Mucosa of stomach (tissue), 1 donor: ENCODE data around the gene MAK.
"Not testable (repeated sequence)": the region's sequence is repeated elsewhere in the genome, so short reads cannot be mapped to it uniquely, and the experiment has no call there.

Experiments
- H3K27me3 ChIP-seq: one replicate; pipeline ENCODE4 v1.7.0; 2013; ENCODE audit warnings: mild to moderate bottlenecking, low read length; ENCODE audit not compliant: control insufficient read depth, insufficient read depth
- H3K36me3 ChIP-seq: one replicate; pipeline ENCODE4 v1.7.0; 2013; ENCODE audit warnings: low read length; ENCODE audit not compliant: control insufficient read depth, insufficient read depth
- H3K4me1 ChIP-seq: one replicate; pipeline ENCODE4 v1.7.0; 2013; ENCODE audit warnings: mild to moderate bottlenecking, low read length; ENCODE audit not compliant: control insufficient read depth, insufficient read depth
- H3K4me3 ChIP-seq: one replicate; pipeline ENCODE4 v1.7.0; 2013; ENCODE audit warnings: low read length
- H3K9ac ChIP-seq: one replicate; pipeline ENCODE4 v1.7.0; 2013; ENCODE audit warnings: mild to moderate bottlenecking, low read length, moderate library complexity
- H3K9me3 ChIP-seq: one replicate; pipeline ENCODE4 v1.7.0; 2013; ENCODE audit warnings: mild to moderate bottlenecking, low read length, moderate library complexity; ENCODE audit not compliant: control insufficient read depth
- donor health status: Pancreatic carcinoma.

MAK gene

DNA sequence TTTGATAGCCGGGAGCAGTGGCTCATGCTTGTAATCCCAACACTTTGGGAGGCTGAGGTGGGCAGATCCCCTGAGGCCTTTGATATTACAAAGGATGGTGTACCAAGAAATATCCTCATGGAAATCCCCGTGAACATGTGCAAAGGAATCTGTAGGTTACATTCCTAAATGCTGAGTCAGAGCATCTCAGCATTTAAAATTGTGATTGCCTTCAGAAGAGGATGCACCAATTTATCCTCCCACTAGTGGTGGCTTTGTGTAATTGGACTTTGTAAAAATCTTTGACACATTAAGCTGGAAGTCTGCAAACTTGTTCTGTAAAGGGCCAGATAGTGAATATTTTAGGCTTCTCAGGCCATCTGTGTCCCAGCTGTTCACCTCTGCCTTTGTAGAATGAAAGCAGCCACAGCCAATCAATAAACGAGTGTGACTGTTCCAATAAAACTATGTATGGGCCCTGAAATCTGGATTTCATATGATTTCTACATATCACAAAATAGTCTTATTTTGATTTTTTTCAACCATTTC is 79.0 kb downstream of the MAK start:
- Histone ChIP-seq H3K27me3 (no peaks in the 10 kb centered on the region), H3K9me3 (no peaks in the 10 kb centered on the region), H3K36me3 (no peaks in the 10 kb centered on the region), H3K4me1 (no peaks in the 10 kb centered on the region), H3K4me3 (no peak overlapping the region), H3K9ac (no peak overlapping the region)

DNA sequence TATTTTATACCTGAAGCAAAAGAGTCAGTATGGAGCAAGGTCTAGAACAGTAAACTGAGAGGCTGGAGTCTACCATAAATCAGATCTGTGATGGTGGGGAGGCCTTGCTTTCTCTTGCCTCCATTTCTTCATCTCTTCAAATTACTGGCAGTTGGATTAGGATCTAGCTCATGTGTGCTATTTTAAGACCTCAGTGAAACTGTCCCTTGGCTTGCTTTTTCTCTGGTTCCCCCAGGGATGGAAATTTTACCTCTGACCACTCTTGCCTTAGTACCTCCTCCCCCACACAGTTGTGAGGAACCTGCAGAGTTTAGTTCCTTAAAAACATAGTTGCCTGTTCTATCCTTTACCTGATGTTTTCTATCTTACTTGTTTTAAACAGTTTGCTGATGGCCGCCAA is 82.3 kb downstream of the MAK start:
- H3K9me3 ChIP-seq: no peaks in the 10 kb centered on the region
- no peaks in the 10 kb centered on the region for H3K36me3 ChIP-seq

GRCh38 chr6:10751757-10752156 is 86.6 kb downstream of the MAK start:
- not testable (repeated sequence) for H3K9ac ChIP-seq, H3K9me3 ChIP-seq, H3K27me3 ChIP-seq, H3K36me3 ChIP-seq, H3K4me3 ChIP-seq
- H3K4me1 ChIP-seq: peaks cover 22% of the 10 kb centered on the region

More for the DNA sequence above, 82.3 kb downstream of the MAK start:
- Histone ChIP-seq H3K9ac (no peak overlapping the region), H3K4me1 (no peaks in the 10 kb centered on the region), H3K4me3 (no peak overlapping the region), H3K27me3 (no peaks in the 10 kb centered on the region)

DNA sequence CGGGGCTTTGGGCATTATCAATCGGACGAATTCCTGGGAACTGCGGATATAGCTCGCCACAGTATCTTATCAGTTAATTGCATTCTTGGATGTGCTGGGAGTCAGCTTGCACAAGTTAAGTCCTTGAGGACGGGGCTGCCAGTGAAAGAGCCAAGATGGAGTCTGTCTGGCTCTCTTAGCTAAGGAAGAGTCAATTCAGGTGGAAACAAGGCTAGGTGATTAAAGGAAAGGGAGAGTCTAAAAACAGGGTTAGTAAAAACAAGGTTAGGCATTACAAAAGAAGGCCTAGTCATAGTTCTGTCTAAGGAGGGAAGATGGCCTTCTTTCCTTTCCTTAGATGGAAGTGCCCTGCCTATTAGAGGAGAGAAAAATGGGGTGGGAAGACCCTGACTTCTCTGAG is 87.8 kb downstream of the MAK start:
- H3K27me3 ChIP-seq, H3K9me3 ChIP-seq, H3K9ac ChIP-seq, H3K4me3 ChIP-seq, H3K36me3 ChIP-seq: not testable (repeated sequence)
- peaks cover 24% of the 10 kb centered on the region for H3K4me1 ChIP-seq

- no peak overlapping the region for H3K9ac ChIP-seq
- H3K36me3 ChIP-seq: no peaks in the 10 kb centered on the region
- H3K27me3 ChIP-seq: no peaks in the 10 kb centered on the region
- H3K9me3 ChIP-seq: no peaks in the 10 kb centered on the region
- H3K4me1 ChIP-seq: peaks cover 24% of the 10 kb centered on the region
- H3K4me3 ChIP-seq: no peak overlapping the region
Measured at GRCh38 chr6:10749734-10750133, 88.6 kb downstream of the MAK start.

DNA sequence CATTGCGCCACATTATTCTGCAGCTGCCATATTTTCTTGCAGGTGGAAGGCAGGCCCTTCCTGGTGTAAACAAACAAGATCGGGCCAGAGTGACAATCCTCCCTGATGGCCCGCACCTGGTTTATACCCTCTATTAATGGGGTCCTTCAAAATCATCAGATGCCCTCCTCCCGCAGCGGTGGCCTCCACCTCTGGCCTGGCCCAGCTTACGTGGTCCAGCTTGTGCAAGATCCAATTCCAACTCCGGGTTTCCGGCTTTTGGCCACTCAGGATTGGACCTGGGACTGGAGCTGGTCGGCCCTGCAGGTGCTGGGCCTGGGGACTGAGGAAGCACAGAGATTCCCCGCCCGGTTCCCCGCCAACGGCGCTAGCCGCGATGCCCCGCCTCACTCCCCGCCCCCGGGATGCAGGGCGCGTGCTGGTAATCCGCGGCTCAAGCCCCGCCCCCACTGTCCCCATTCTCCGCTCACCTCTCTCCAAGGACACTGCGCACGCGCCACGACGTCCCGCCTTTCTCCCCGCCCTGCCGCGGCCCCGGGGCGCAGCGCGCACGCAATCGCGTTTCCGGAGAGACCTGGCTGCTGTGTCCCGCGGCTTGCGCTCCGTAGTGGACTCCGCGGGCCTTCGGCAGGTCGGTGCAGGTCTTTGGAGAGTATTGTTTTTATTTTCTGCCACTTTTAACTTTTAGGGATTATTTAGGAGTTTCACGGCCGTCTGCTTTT is 90.9 kb downstream of the MAK start, which contains the start of gene TMEM14B:
Gene TMEM14B, plus strand, starts transcription at position 555 of the 722 bp plus-strand sequence. CDS start 1,441 bp downstream, outside the sequence.
- peak within 1 kb of the TSS; percentile 48 for H3K4me3 ChIP-seq
- H3K4me1 ChIP-seq: peaks cover 24% of the 10 kb centered on the region
- H3K27me3 ChIP-seq: no peaks in the 10 kb centered on the region
- H3K36me3 ChIP-seq: no peaks in the 10 kb centered on the region
- H3K9me3 ChIP-seq: no peaks in the 10 kb centered on the region
- peak within 1 kb of the TSS; percentile 92 for H3K9ac ChIP-seq

DNA sequence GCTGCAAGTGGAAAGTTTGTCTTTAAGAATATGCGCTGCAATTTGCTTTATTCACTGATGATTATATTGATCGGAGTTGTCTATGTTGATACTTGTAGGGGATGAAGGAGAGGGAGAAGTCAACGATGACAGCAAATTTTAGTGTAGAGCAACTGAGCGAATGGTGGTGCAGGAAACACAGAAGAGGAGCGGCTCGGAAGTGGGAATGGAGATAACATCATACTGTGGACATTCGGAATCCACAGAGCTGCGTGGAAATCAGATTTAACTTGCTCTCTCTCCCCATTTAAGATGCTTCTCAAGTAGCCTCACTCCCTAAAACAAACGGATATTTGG is 91.5 kb downstream of the MAK start:
- no peaks in the 10 kb centered on the region for H3K27me3 ChIP-seq
- H3K9me3 ChIP-seq: no peaks in the 10 kb centered on the region
- H3K9ac ChIP-seq: peak overlapping the region; percentile 66
- peaks cover 24% of the 10 kb centered on the region for H3K4me1 ChIP-seq
- no peaks in the 10 kb centered on the region for H3K36me3 ChIP-seq
- peak overlapping the region; percentile 48 for H3K4me3 ChIP-seq

DNA sequence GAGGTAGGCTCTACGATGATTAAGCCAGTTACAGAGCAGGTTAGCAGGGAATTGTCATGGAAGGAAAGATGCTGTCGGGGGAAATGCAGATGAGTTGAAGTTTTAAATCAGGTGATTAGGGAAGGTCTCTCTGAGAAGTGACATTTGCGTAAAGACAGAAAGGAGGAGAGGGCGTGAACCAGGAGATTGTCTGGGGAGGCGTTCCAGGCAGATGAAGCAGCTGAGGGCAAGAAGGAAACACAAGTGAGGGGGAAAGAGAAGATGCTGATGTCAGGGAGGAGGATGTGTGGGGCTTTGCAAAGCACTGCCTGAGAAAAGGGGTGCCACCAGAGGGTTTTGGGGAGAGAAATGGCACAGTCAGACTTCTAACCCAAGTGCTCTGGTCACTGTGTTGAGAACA is 93.2 kb downstream of the MAK start:
- Histone ChIP-seq H3K36me3 (no peaks in the 10 kb centered on the region), H3K4me1 (peaks cover 24% of the 10 kb centered on the region), H3K9me3 (no peaks in the 10 kb centered on the region), H3K9ac (no peak overlapping the region), H3K27me3 (no peaks in the 10 kb centered on the region), H3K4me3 (no peak overlapping the region)

- Histone ChIP-seq H3K4me1 (peaks cover 10% of the 10 kb centered on the region), H3K9ac (no peak overlapping the region), H3K36me3 (no peaks in the 10 kb centered on the region), H3K4me3 (no peak overlapping the region), H3K27me3 (no peaks in the 10 kb centered on the region), H3K9me3 (no peaks in the 10 kb centered on the region)
Measured at GRCh38 chr6:10743515-10743914, 94.8 kb downstream of the MAK start.

- H3K9ac ChIP-seq: no peak overlapping the region
- H3K4me1 ChIP-seq: peaks cover 7% of the 10 kb centered on the region
- no peaks in the 10 kb centered on the region for H3K27me3 ChIP-seq
- H3K9me3 ChIP-seq: no peaks in the 10 kb centered on the region
- H3K4me3 ChIP-seq: no peak overlapping the region
- H3K36me3 ChIP-seq: no peaks in the 10 kb centered on the region
Measured at GRCh38 chr6:10742251-10742650, 96.1 kb downstream of the MAK start.

- not testable (repeated sequence) for H3K4me3 ChIP-seq, H3K36me3 ChIP-seq, H3K27me3 ChIP-seq, H3K9ac ChIP-seq, H3K9me3 ChIP-seq, H3K4me1 ChIP-seq
Measured at GRCh38 chr6:10741643-10742042, 96.7 kb downstream of the MAK start.

- H3K27me3 ChIP-seq: no peaks in the 10 kb centered on the region
- H3K9me3 ChIP-seq: no peaks in the 10 kb centered on the region
- no peaks in the 10 kb centered on the region for H3K4me1 ChIP-seq
- no peaks in the 10 kb centered on the region for H3K36me3 ChIP-seq
- H3K4me3 ChIP-seq: no peak overlapping the region
- H3K9ac ChIP-seq: no peak overlapping the region
Measured at GRCh38 chr6:10740061-10740460, 98.3 kb downstream of the MAK start.

DNA sequence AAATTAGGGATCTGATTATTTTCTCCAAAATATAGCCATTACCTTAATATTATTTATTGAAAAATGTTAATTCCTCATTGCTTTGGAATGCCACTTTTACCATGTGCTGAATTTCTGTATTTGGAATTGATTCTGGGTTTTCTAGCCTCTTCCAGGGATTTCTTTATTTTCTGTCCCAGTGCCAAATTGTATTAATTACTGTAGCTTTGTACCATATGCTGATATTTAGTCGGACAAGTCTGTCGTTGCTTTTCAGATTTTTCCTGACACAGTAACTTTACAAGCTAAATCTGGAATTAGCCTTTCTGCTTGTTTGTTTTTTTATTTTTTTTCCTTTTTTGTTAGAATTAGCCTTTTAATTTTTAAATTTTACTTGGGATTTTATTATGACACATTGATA is 101.6 kb downstream of the MAK start:
- H3K9ac ChIP-seq: no peak overlapping the region
- H3K4me1 ChIP-seq: no peaks in the 10 kb centered on the region

More for the DNA sequence above, 101.6 kb downstream of the MAK start:
- Histone ChIP-seq H3K9me3 (no peaks in the 10 kb centered on the region), H3K36me3 (no peaks in the 10 kb centered on the region), H3K27me3 (no peaks in the 10 kb centered on the region), H3K4me3 (no peak overlapping the region)
